Stimulated activated CD8-positive, alpha-beta memory T cell treated with anti-CD3 and anti-CD28 coated beads, Interleukin-15, amount 100 ng/mL, for 1 hour (primary cell): ENCODE results near the gene RRP1B.
"Not testable (repeated sequence)": the region's sequence is repeated elsewhere in the genome, so short reads cannot be mapped to it uniquely, and the experiment has no call there.

Experiments
- DNase-seq: peaks from one replicate; pipeline ENCODE4 v3.0.0-alpha.2; 2020; ENCODE audit warnings: low read depth

Gene RRP1B

DNA sequence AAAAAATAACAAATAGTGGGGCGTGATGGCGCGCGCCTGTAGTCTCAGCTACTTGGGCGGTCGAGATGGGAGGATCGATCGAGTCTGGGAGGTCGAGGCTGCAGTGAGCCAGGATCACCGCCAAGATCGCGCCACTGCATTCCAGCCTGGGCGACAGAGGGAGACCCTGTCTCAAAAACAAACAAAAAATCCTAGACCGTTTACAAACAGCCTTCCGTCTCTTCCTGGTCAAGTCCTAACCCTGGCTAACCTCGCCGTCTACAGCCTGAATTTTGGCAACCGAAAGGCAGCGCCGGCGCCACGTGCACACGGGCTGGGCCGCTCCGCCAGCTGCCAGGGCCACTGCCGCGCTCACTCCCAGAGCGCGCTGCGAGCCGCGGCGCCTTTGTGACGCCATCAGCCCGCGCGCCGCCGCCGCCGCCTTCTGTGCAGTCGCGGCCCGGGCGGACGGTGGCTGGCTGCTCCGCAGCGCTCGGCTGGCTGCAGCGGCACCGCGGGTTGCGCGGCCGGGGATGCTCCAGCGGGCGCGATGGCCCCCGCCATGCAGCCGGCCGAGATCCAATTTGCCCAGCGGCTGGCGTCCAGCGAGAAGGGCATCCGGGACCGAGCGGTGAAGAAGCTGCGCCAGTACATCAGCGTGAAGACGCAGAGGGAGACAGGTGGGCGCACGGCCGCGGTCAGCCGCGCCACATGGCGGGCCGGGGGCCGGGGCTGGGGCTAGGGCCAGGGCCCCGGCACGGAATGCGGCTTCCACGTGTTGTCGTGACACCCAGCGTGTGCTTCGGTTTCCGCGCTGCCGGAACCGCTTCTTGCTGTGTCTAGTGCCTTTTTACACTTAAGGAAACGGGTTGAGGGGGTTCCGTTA is at the start of gene RRP1B, which contains the start of gene HSF2BP:
Gene RRP1B, plus strand, starts transcription at position 425 of the 865 bp plus-strand sequence. Its CDS starts 105 bp downstream, at position 530.
Gene HSF2BP, minus strand, starts transcription at position 353 of the 865 bp plus-strand sequence. CDS start 1,392 bp downstream, outside the sequence.
- peak; percentile 46 for DNase-seq

- no peak for DNase-seq
These were observed 47.6 kb upstream of the RRP1B start for GRCh38 chr21:43611598-43612369.

- no peak for DNase-seq
These were observed 45.4 kb upstream of the RRP1B start for GRCh38 chr21:43613755-43614638.

DNA sequence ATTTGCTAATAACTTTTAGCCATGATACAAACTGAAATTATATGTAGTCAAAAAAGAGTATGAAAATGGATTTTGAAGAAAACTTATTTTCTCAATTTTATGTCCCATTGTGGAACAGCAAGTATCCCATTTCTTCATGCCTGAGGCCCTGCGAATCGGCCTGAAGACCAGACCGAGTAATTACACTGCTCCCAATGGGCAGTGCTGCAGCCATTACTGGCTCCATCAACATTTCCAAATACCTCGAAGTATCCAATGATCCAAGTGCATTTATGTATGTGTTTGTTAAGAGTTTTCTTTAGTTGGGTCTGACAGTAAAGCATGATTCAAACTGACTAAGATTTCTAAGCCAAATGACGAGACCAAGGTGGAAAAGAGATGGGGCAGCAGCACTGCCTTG is 44.5 kb upstream of the RRP1B start:
- DNase-seq = no peak

DNA sequence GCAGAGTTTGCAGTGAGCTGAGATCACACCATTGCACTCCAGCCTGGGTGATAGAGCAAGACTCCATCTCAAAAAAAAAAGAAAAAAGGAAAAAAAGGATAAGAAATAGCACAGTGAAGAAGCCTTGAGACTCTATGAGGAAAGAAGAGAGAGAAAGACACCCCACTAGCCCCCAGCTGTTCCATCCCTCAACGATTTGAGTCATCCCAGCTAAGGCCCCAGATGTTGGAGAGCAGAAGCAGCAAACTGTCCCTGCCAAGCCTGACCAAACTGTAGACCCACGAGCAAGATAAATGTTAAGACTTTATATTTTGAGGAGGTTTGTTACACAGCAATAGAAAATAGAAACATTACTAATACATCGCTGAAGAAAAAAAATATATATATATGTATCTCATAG is 42.5 kb upstream of the RRP1B start:
- DNase-seq = not testable (repeated sequence)

- DNase-seq = no peak
These were observed 40.4 kb upstream of the RRP1B start for GRCh38 chr21:43618940-43619339.

GRCh38 chr21:43619344-43619743 is 40.0 kb upstream of the RRP1B start:
- no peak for DNase-seq

- DNase-seq = no peak
These were observed 39.5 kb upstream of the RRP1B start for GRCh38 chr21:43619856-43620255.

DNA sequence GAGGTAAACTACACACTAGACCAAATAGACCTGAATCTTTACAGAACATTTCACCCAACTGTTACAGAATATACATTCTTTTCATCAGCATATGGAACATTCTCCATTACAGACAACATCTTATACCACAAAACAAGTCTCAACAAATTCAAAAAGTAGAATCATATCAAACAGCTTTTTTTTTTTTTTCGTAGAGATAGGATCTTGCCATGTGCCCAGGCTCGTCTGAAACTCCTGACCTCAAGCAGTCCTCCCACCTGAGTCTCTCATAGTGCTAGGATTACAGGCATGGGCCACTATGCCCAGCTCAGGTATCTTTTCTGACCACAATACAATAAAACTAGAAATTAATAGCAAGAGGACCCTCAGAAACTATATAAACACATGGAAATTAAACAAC is 36.6 kb upstream of the RRP1B start:
- DNase-seq = no peak

GRCh38 chr21:43623588-43623987 is 35.8 kb upstream of the RRP1B start:
- no peak for DNase-seq

GRCh38 chr21:43624339-43624738 is 35.0 kb upstream of the RRP1B start:
- DNase-seq = no peak

GRCh38 chr21:43626390-43626789 is 33.0 kb upstream of the RRP1B start:
- no peak for DNase-seq

GRCh38 chr21:43627527-43627926 is 31.8 kb upstream of the RRP1B start:
- no peak for DNase-seq

DNA sequence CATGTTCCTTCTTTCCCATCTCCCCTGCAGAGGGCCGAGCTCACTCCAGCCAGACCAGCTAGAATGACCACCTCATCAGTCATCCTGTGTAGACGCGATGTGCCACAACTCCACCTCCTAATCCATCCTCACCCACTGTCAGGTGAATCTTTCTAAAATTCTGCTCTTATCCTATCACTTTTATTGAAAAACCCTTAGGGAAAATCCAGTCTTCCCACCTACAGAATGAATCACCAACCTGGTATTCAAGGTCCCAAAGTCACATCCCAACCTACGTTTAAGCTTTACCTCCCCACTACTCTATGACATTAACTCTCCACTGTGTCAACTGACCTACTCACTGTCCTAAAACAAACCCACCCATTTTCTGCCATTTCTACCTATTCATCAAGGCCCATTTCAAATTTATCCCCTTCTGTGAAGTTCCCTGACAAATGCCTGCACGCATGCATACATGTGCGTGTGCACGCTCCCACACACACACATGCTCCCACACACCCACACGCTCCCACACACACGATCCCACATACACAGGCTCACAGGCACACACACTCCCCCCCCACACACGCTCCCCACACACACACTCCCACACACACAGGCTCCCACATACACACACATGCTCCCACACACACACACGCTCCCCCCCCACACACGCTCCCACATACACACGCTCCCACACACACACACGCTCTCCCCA is 27.8 kb upstream of the RRP1B start:
- DNase-seq = no peak

DNA sequence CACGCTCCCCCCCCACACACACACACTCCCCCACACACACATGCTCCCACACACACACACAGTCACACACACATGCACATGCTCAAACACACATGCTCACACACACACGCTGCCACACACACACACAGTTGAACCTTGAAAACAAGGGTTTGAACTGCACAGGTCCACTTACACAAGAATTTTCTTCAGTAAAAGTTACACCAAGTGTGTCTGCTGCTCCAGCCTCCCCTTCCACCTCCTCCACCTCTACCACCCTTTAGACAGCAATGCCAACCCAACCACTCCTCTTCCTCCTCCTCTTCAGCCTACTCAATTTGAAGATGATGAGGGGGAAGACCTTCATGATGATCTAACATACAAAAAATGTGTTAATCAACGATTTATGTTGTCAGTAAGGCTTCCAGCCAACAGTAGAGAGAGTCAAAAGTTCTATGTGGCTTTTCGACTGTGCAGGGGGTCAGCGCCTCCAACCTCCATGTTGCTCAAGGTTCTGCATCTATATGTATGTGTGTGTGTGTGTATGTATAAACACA is 26.9 kb upstream of the RRP1B start:
- no peak for DNase-seq

DNA sequence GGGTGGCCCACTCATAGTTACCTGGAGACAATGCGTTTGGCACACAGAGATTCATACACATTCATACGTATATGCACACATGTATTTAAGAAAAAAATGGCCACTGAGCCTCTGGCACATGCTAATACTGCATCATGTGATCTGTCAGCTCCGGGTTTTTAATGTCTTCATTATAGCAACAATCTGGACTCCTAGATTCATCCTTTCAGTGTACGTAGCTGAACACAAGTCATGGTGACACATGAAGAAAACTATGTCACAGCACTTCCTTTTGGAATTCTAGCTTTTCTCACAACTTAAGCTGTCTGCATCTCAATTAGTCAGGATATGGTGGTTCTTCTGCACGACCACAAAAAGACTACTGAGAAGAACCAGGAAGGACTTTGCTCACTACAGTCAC is 24.7 kb upstream of the RRP1B start:
- no peak for DNase-seq

- DNase-seq = no peak
These were observed 23.9 kb upstream of the RRP1B start for GRCh38 chr21:43635436-43635835.

DNA sequence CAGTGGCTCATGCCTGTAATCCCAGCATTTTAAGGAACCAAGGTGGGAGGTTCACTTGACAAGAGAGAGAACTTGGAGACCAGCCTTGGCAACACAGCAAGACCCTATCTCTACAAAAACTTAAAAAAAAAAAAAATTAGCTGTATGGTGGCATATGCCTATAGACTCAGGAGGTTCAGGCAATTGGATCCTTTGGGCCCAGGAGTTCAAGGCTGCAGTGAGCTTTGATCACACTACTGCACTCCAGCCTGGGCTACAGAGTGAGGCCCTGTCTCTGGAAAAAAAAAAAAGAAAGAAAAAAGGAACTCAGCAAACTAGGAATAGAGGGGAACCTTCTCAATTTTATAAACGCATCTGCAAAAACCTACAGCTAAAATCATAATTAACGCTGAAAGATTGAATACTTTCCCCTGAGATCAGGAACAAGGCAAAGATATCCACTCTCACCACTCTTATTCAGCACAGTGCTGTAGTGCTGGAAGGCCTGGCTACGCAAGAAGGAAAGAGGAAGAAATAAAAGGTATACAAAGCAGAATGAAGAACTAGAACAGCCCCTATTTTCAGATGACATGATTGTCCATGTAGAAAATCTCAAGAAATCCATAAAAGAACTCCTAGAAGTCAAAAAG is 21.7 kb upstream of the RRP1B start:
- no peak for DNase-seq

- no peak for DNase-seq
These were observed 19.6 kb upstream of the RRP1B start for GRCh38 chr21:43639470-43640353.

- no peak for DNase-seq
These were observed 19.0 kb upstream of the RRP1B start for GRCh38 chr21:43640400-43640799.
